Activated naive CD8-positive, alpha-beta T cell treated with anti-CD3 and anti-CD28 coated beads, Interleukin-2, amount 50 U/mL, for 24 hours (primary cell): Measurements from ENCODE around the gene SLC6A6.

Source experiments
- ATAC-seq: fragments of 150-1000 bp; cut with Tn5 transposase; one replicate; pipeline ENCODE4 v1.10.0; 2021
- DNase-seq: peaks from one replicate; pipeline ENCODE4 v3.0.0; 2021
- H3K27ac Mint-ChIP-seq: one replicate; pipeline ENCODE4 v1.8.0; 2021; ENCODE audit warnings: mild to moderate bottlenecking, mixed read lengths
- H3K27me3 Mint-ChIP-seq: one replicate; pipeline ENCODE4 v1.8.0; 2021; ENCODE audit warnings: mixed read lengths
- H3K36me3 Mint-ChIP-seq: one replicate; pipeline ENCODE4 v1.8.0; 2021; ENCODE audit warnings: low read depth, mixed read lengths
- H3K4me1 Mint-ChIP-seq: one replicate; pipeline ENCODE4 v1.8.0; 2021; ENCODE audit warnings: mixed read lengths
- H3K4me3 Mint-ChIP-seq: one replicate; pipeline ENCODE4 v1.8.0; 2021; ENCODE audit warnings: mild to moderate bottlenecking, moderate library complexity, mixed read lengths
- H3K9me3 Mint-ChIP-seq: one replicate; pipeline ENCODE4 v1.8.0; 2021; ENCODE audit warnings: mixed read lengths

The SLC6A6 gene

GRCh38 chr3:14414846-14415464 is 12.5 kb downstream of the SLC6A6 start:
- Mint-ChIP-seq H3K4me1 (peaks cover 27% of the 10 kb centered on the region), H3K4me3 (no peak overlapping the region), H3K27me3 (no peaks in the 10 kb centered on the region), H3K36me3 (peaks cover 47% of the 10 kb centered on the region), H3K27ac (no peak overlapping the region), H3K9me3 (no peaks in the 10 kb centered on the region)
- no peak for ATAC-seq
- DNase-seq, result no peak

- H3K27ac Mint-ChIP-seq, result no peak overlapping the region
- H3K4me1 Mint-ChIP-seq, result peaks cover 22% of the 10 kb centered on the region
These were observed 13.1 kb downstream of the SLC6A6 start for GRCh38 chr3:14415501-14415900.

GRCh38 chr3:14416453-14416852 is 14.0 kb downstream of the SLC6A6 start:
- DNase-seq (no peak), ATAC-seq (no peak)
- H3K4me3 Mint-ChIP-seq, result no peak overlapping the region
- no peak overlapping the region for H3K27ac Mint-ChIP-seq
- H3K36me3 Mint-ChIP-seq, result peaks cover 36% of the 10 kb centered on the region
- H3K27me3 Mint-ChIP-seq, result no peaks in the 10 kb centered on the region
- H3K9me3 Mint-ChIP-seq, result no peaks in the 10 kb centered on the region
- peaks cover 20% of the 10 kb centered on the region for H3K4me1 Mint-ChIP-seq

More at GRCh38 chr3:14415501-14415900, 13.1 kb downstream of the SLC6A6 start:
- H3K9me3 Mint-ChIP-seq, result no peaks in the 10 kb centered on the region
- peaks cover 43% of the 10 kb centered on the region for H3K36me3 Mint-ChIP-seq
- ATAC-seq (no peak), DNase-seq (no peak)
- no peaks in the 10 kb centered on the region for H3K27me3 Mint-ChIP-seq
- no peak overlapping the region for H3K4me3 Mint-ChIP-seq

GRCh38 chr3:14418296-14419250 is 16.2 kb downstream of the SLC6A6 start:
- Mint-ChIP-seq H3K36me3 (peaks cover 35% of the 10 kb centered on the region), H3K4me3 (no peak overlapping the region), H3K4me1 (peaks cover 30% of the 10 kb centered on the region), H3K27ac (peak overlapping the region; percentile 63), H3K9me3 (no peaks in the 10 kb centered on the region), H3K27me3 (no peaks in the 10 kb centered on the region)
- DNase-seq (no peak), ATAC-seq (no peak)

- ATAC-seq (no peak), DNase-seq (no peak)
- Mint-ChIP-seq H3K27me3 (no peaks in the 10 kb centered on the region), H3K27ac (peak overlapping the region; percentile 90), H3K9me3 (no peaks in the 10 kb centered on the region), H3K4me3 (no peak overlapping the region), H3K36me3 (peaks cover 25% of the 10 kb centered on the region), H3K4me1 (peaks cover 64% of the 10 kb centered on the region)
These were observed 19.9 kb downstream of the SLC6A6 start for GRCh38 chr3:14422016-14422963.

GRCh38 chr3:14423197-14423743 is 20.9 kb downstream of the SLC6A6 start:
- Mint-ChIP-seq H3K9me3 (no peaks in the 10 kb centered on the region), H3K36me3 (peaks cover 18% of the 10 kb centered on the region)

GRCh38 chr3:14423963-14424362 is 21.6 kb downstream of the SLC6A6 start:
- Mint-ChIP-seq H3K4me1 (peaks cover 81% of the 10 kb centered on the region), H3K27me3 (no peaks in the 10 kb centered on the region), H3K36me3 (peaks cover 14% of the 10 kb centered on the region), H3K27ac (peak overlapping the region; percentile 90), H3K9me3 (no peaks in the 10 kb centered on the region), H3K4me3 (peak overlapping the region; percentile 45)
- DNase-seq, result no peak
- peak; percentile 25 for ATAC-seq

More at GRCh38 chr3:14423197-14423743, 20.9 kb downstream of the SLC6A6 start:
- Mint-ChIP-seq H3K4me3 (no peak overlapping the region), H3K27ac (peak overlapping the region; percentile 90), H3K4me1 (peaks cover 74% of the 10 kb centered on the region), H3K27me3 (no peaks in the 10 kb centered on the region)
- DNase-seq (no peak), ATAC-seq (no peak)

- Mint-ChIP-seq H3K9me3 (no peaks in the 10 kb centered on the region), H3K4me1 (peaks cover 91% of the 10 kb centered on the region), H3K27ac (peak overlapping the region; percentile 90), H3K36me3 (peaks cover 19% of the 10 kb centered on the region), H3K4me3 (peak overlapping the region; percentile 45), H3K27me3 (no peaks in the 10 kb centered on the region)
- ATAC-seq, result peak; percentile 8
- no peak for DNase-seq
These were observed 22.5 kb downstream of the SLC6A6 start for GRCh38 chr3:14424711-14425580.

GRCh38 chr3:14425581-14426304 is 23.3 kb downstream of the SLC6A6 start:
- H3K4me1 Mint-ChIP-seq, result peaks cover 96% of the 10 kb centered on the region
- peaks cover 17% of the 10 kb centered on the region for H3K36me3 Mint-ChIP-seq
- peak; percentile 44 for ATAC-seq
- H3K4me3 Mint-ChIP-seq, result peak overlapping the region; percentile 45
- no peaks in the 10 kb centered on the region for H3K27me3 Mint-ChIP-seq
- peak overlapping the region; percentile 90 for H3K27ac Mint-ChIP-seq
- no peaks in the 10 kb centered on the region for H3K9me3 Mint-ChIP-seq
- peak; percentile 59 for DNase-seq

GRCh38 chr3:14426305-14426620 is 23.9 kb downstream of the SLC6A6 start:
- ATAC-seq, result no peak
- peaks cover 18% of the 10 kb centered on the region for H3K36me3 Mint-ChIP-seq

GRCh38 chr3:14428087-14429033 is 26.0 kb downstream of the SLC6A6 start:
- H3K4me1 Mint-ChIP-seq, result peaks cover 98% of the 10 kb centered on the region
- H3K36me3 Mint-ChIP-seq, result peaks cover 18% of the 10 kb centered on the region
- DNase-seq (peak; percentile 52), ATAC-seq (peak; percentile 29)
- no peaks in the 10 kb centered on the region for H3K27me3 Mint-ChIP-seq
- H3K27ac Mint-ChIP-seq, result peak overlapping the region; percentile 88
- no peak overlapping the region for H3K4me3 Mint-ChIP-seq
- no peaks in the 10 kb centered on the region for H3K9me3 Mint-ChIP-seq

More at GRCh38 chr3:14426305-14426620, 23.9 kb downstream of the SLC6A6 start:
- DNase-seq, result no peak
- H3K9me3 Mint-ChIP-seq, result no peaks in the 10 kb centered on the region
- peak overlapping the region; percentile 75 for H3K27ac Mint-ChIP-seq
- peaks cover 98% of the 10 kb centered on the region for H3K4me1 Mint-ChIP-seq
- H3K4me3 Mint-ChIP-seq, result peak overlapping the region; percentile 45
- H3K27me3 Mint-ChIP-seq, result no peaks in the 10 kb centered on the region

- H3K36me3 Mint-ChIP-seq, result peaks cover 18% of the 10 kb centered on the region
- no peaks in the 10 kb centered on the region for H3K9me3 Mint-ChIP-seq
- ATAC-seq, result no peak
- H3K27ac Mint-ChIP-seq, result peak overlapping the region; percentile 88
- H3K4me3 Mint-ChIP-seq, result peak overlapping the region; percentile 45
- no peak for DNase-seq
- H3K4me1 Mint-ChIP-seq, result peaks cover 98% of the 10 kb centered on the region
- no peaks in the 10 kb centered on the region for H3K27me3 Mint-ChIP-seq
These were observed 26.8 kb downstream of the SLC6A6 start for GRCh38 chr3:14429237-14429636.
